K562 (cell line): ENCODE results near the gene IL36RN. TPM values are rescaled to one million over a fixed set of nuclear protein-coding genes. Genes with fewer than 3 reads are reported as not detected.

Experiments
- ATAC-seq: fragments of 200-7000 bp; cut with Tn5 transposase; 3 replicates; pipeline ENCODE4 v1.9.1; 2020; ENCODE audit warnings: moderate library complexity
- BruUV-seq: library from RNA; stranded (reverse); fragments of 400-500 nt; replicated peaks from 2 replicates; lab custom pipeline; 2021; lab: Mats Ljungman, UMichigan
- CTCF ChIA-PET: fragments of 300-600 bp; formaldehyde crosslinking; extraction: SDS; loops from one replicate; lab custom pipeline; 2021; ENCODE audit warnings: low intra/inter-chr PET ratio; lab: Yijun Ruan, JAX
- POLR2A ChIA-PET: fragments of 300-600, 350-650 bp; sonication (Branson Sonifier 250); formaldehyde crosslinking; extraction: SDS; loops from one replicate; lab custom pipeline; 2021; ENCODE audit warnings: antibody characterized with exemption, inconsistent platforms; lab: Yijun Ruan, JAX
- DNase-seq, 4 experiments: peaks; one replicate each; pipeline versions ENCODE4 v3.0.0 to v3.0.0-alpha.2; 2011 to 2018; ENCODE audit warnings: low spot score in 3 of 4, mixed read lengths in 3 of 4; ENCODE audit errors: extremely low read depth in 1 of 4
- FAIRE-seq: peaks from 2 replicates; lab custom pipeline; 2011; peaks lifted over from hg19 to GRCh38; lab: Jason Lieb, UNC
- H2AFZ ChIP-seq: 2 replicates; pipeline ENCODE4 v1.6.0; 2011; ENCODE audit warnings: low read depth, low read length, control low read depth, inconsistent platforms
- H3K27ac ChIP-seq: fragments of 200-600 bp; 3 replicates; pipeline ENCODE4 v1.8.0; 2011; ENCODE audit warnings: low read depth, mild to moderate bottlenecking, control low read depth, inconsistent platforms, low read length, moderate library complexity, mixed read lengths; ENCODE audit errors: extremely low read depth
- H3K27me3 ChIP-seq, 2 experiments: fragments of 300-600 bp in 1 of 2; 2 replicates in 1 of 2; 3 replicates in 1 of 2; pipeline versions ENCODE4 v1.6.0 to v1.8.0; 2011; ENCODE audit warnings: inconsistent platforms in 2 of 2, low read length in 2 of 2, mild to moderate bottlenecking in 1 of 2, mixed read lengths in 1 of 2, moderate library complexity in 1 of 2; ENCODE audit not compliant: control insufficient read depth in 2 of 2, insufficient read depth in 2 of 2
- H3K36me3 ChIP-seq: fragments of 300-600 bp; 3 replicates; pipeline ENCODE4 v1.8.0; 2011; ENCODE audit warnings: mild to moderate bottlenecking, low read length, inconsistent platforms; ENCODE audit not compliant: control insufficient read depth, insufficient read depth
- H3K4me1 ChIP-seq, 2 experiments: fragments of 200-600 bp in 1 of 2; replicated peaks in 1 of 2; 2 replicates in 1 of 2; 3 replicates in 1 of 2; pipeline versions ENCODE4 v1.5.1 to v1.8.0; 2011; ENCODE audit warnings: inconsistent platforms in 2 of 2, low read length in 2 of 2, mild to moderate bottlenecking in 1 of 2, mixed read lengths in 1 of 2, moderate library complexity in 1 of 2; ENCODE audit not compliant: control insufficient read depth in 2 of 2, insufficient read depth in 2 of 2
- H3K4me2 ChIP-seq: 2 replicates; pipeline ENCODE4 v1.6.1; 2011; ENCODE audit warnings: low read length, control low read depth, inconsistent platforms, mixed read lengths; ENCODE audit not compliant: insufficient read depth
- H3K4me3 ChIP-seq: fragments of 200-600 bp; sonication (generic), shearing (Covaris generic); 2 replicates; pipeline ENCODE4 v1.5.1; 2016; ENCODE audit warnings: control low read depth, inconsistent platforms
- H3K79me2 ChIP-seq: fragments of 200-600 bp; 3 replicates; pipeline ENCODE4 v1.8.0; 2011; ENCODE audit warnings: low read length, inconsistent platforms; ENCODE audit not compliant: control insufficient read depth, insufficient read depth
- H3K9ac ChIP-seq, 2 experiments: 2 replicates each; pipeline versions ENCODE4 v1.6.0 to v1.6.1; 2011; ENCODE audit warnings: low read depth in 2 of 2, low read length in 2 of 2, control low read depth in 1 of 2, inconsistent platforms in 1 of 2, mild to moderate bottlenecking in 1 of 2, mixed read lengths in 1 of 2; ENCODE audit not compliant: insufficient read depth in 1 of 2
- H3K9me1 ChIP-seq: one replicate; pipeline ENCODE4 v1.6.0; 2011; ENCODE audit warnings: inconsistent platforms, mild to moderate bottlenecking, low read length, moderate library complexity; ENCODE audit not compliant: control insufficient read depth, insufficient read depth
- H3K9me3 ChIP-seq: replicated peaks from 2 replicates; pipeline ENCODE4 v1.5.1; 2011; ENCODE audit warnings: low read depth, low read length, inconsistent platforms; ENCODE audit not compliant: control insufficient read depth, insufficient read depth
- H4K20me1 ChIP-seq: replicated peaks from 2 replicates; pipeline ENCODE4 v1.6.1; 2011; ENCODE audit warnings: low read length, inconsistent platforms, mixed read lengths; ENCODE audit not compliant: control insufficient read depth, insufficient read depth
- CTBP1 ChIP-seq: fragments of 450-650 bp; IDR thresholded peaks from 2 replicates; pipeline ENCODE4 v1.6.1; 2016; ENCODE audit warnings: borderline replicate concordance
- WGBS: fragments of 100-300 bp; shearing (Covaris generic); methylation state at CpG from one replicate; pipeline ENCODE4 v1.1.6; 2016; ENCODE audit warnings: low coverage, mixed read lengths; ENCODE audit not compliant: insufficient coverage; ENCODE audit errors: missing lambda C conversion rate; 5-methylcytosine and 5-hydroxymethylcytosine counted together
- in situ Hi-C: fragments of 300-500 bp; cut with MboI; formaldehyde crosslinking; loops from 4 replicates; pipeline ENCODE4 v1.15.0; 2018; ENCODE audit warnings: inconsistent platforms, mixed read lengths
- intact Hi-C: fragments of 100-400 bp; cut with micrococcal nuclease; formaldehyde crosslinking; loops from 2 replicates; pipeline ENCODE4 v1.14.2; 2022
- polyA plus RNA-seq, 8 experiments: library from polyadenylated mRNA; depleted of rRNA in 4 of 8; stranded (reverse) in 5 of 8; unstranded in 3 of 8; fragments of >200 nt; fragmentation: Nextera tagmentation in 2 of 8; fragmentation: Illumina TruSeq in 1 of 8; extraction: Ambion mirVana in 2 of 8; extraction: Trizol in 1 of 8; gene quantifications; 2 replicates each; pipeline versions ENCODE4 v1.2.1 to v1.2.3, GENCODE V29; 2011 to 2014; ENCODE audit warnings: inconsistent platforms in 1 of 8, missing spikeins in 1 of 8
- total RNA-seq, 7 experiments: library from RNA; depleted of rRNA in 6 of 7; stranded (reverse); fragments of >200 nt in 6 of 7; fragmentation: Illumina TruSeq in 2 of 7; extraction: Trizol in 2 of 7; gene quantifications; 2 replicates each; pipeline versions ENCODE4 v1.2.1 to v1.2.3, GENCODE V29; 2011 to 2021; ENCODE audit warnings: low replicate concordance in 1 of 7
- TF ChIP-seq, protein P1 (sequence below): sonication (generic); formaldehyde crosslinking; IDR thresholded peaks from 2 replicates; pipeline ENCODE4 v1.8.1; 2023; ENCODE audit warnings: mild to moderate bottlenecking, missing genetic modification reagents
- TF ChIP-seq, protein P2 (sequence below): fragments of 200-800 bp; sonication (Bioruptor generic); IDR thresholded peaks from 2 replicates; pipeline ENCODE4 v1.6.1; 2017; ENCODE audit warnings: missing genetic modification characterization, missing compliant biosample characterization

IL36RN gene
- total and polyA plus RNA-seq, 9 of the 15 experiments (the other 6 are each of a cell fraction or from before 2014, with no cell fraction given) = not detected

DNA sequence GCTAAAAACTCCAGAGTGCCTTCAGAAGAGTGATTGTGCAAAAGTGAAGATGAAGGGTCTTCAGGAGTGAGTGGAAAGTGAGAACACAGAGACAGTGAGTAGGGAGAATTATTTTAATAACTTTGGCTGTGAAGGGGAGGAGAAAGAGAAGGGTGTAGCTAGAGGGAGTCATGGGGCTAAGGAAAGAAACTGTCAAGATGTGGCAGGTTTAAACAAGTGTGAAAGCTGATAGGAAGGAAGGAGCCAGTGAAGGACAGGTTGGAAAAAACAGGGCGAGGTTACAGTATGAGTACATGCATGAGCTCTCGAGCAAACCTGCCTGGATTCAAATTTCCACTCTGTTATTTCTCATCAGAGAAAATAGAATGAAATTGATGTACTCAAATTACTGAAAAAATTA lies 26.5 kb downstream of the IL36RN start:
- H3K27ac ChIP-seq = no peak overlapping the region
- no peaks in the 10 kb centered on the region for H4K20me1 ChIP-seq
- 0% methylated on average over 2 of the region's 2 CpGs for WGBS
- no peak overlapping the region for H3K4me2 ChIP-seq
- POLR2A ChIA-PET = no interaction called here
- peaks cover 2 to 10% of the 10 kb centered on the region in 2 experiments; a peak in 3 of 5 replicates for H3K27me3 ChIP-seq
- H3K4me3 ChIP-seq = no peak overlapping the region
- CTCF ChIA-PET = no interaction called here
- ATAC-seq = no peak
- no peaks in the 10 kb centered on the region for H3K4me1 ChIP-seq
- BruUV-seq = no TSS peak
- intact Hi-C loops (loop anchor here (10.0 kb wide), 1 partner anchor 131 kb away; no protein-coding TSS in a partner anchor), in situ Hi-C loops (no loop called here)
- no peaks in the 10 kb centered on the region for H3K9me3 ChIP-seq
- no peak for DNase-seq
- no peaks in the 10 kb centered on the region for H3K9me1 ChIP-seq
- no peaks in the 10 kb centered on the region for H3K36me3 ChIP-seq
- no peaks in the 10 kb centered on the region for H3K79me2 ChIP-seq
- H3K9ac ChIP-seq = no peak overlapping the region
- no peak for FAIRE-seq
- TF ChIP-seq, protein P1, sequence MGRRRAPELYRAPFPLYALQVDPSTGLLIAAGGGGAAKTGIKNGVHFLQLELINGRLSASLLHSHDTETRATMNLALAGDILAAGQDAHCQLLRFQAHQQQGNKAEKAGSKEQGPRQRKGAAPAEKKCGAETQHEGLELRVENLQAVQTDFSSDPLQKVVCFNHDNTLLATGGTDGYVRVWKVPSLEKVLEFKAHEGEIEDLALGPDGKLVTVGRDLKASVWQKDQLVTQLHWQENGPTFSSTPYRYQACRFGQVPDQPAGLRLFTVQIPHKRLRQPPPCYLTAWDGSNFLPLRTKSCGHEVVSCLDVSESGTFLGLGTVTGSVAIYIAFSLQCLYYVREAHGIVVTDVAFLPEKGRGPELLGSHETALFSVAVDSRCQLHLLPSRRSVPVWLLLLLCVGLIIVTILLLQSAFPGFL (CRISPR knock-in tag) = no peak
- TF ChIP-seq, protein P2, sequence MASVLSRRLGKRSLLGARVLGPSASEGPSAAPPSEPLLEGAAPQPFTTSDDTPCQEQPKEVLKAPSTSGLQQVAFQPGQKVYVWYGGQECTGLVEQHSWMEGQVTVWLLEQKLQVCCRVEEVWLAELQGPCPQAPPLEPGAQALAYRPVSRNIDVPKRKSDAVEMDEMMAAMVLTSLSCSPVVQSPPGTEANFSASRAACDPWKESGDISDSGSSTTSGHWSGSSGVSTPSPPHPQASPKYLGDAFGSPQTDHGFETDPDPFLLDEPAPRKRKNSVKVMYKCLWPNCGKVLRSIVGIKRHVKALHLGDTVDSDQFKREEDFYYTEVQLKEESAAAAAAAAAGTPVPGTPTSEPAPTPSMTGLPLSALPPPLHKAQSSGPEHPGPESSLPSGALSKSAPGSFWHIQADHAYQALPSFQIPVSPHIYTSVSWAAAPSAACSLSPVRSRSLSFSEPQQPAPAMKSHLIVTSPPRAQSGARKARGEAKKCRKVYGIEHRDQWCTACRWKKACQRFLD = no peak
- TF ChIP-seq CTBP1 = no peak
- TF ChIP-seq, all 486 proteins: peak for 0
- H2AFZ ChIP-seq = no peak overlapping the region
